ENCODE results near the gene MTRF1L. TPM values are rescaled to one million over a fixed set of nuclear protein-coding genes. Genes with fewer than 3 reads are reported as not detected.

The MTRF1L gene
- polyA plus RNA-seq, 3 donors, result 8.2 to 12.8 (median 10.8) TPM

- H3K36me3 Mint-ChIP-seq, result peaks cover 3 to 4% of the 10 kb centered on the region in 2 donors
- no peaks in the 10 kb centered on the region for H3K27me3 ChIP-seq (ENCODE audit: control insufficient read depth in 2 of 2, insufficient read depth in 2 of 2, low read length in 2 of 2)
- peak overlapping the region; percentile 93 to 99 (median 99) for H3K27ac Mint-ChIP-seq
- H3K27ac ChIP-seq (ENCODE audit: low read depth in 1 of 2, low read length in 2 of 2), result peak overlapping the region; percentile 96 to 97
- peak overlapping the region; percentile 79 for H3K9ac ChIP-seq (ENCODE audit: insufficient read depth, low read length, poor library complexity, severe bottlenecking)
- peaks cover 0 to 2% (median 0%) of the 10 kb centered on the region in 7 donors for H3K9me3 Mint-ChIP-seq
- no peaks in the 10 kb centered on the region for H3K9me3 ChIP-seq (replicated peaks in 1 of 2; ENCODE audit: control insufficient read depth in 1 of 2, insufficient read depth in 1 of 2, low read length in 2 of 2)
- 8% methylated on average over 5 of the region's 7 CpGs for WGBS (ENCODE audit: insufficient coverage)
- H3K4me2 ChIP-seq (replicated peaks; ENCODE audit: extremely low read depth, low read length, poor library complexity, severe bottlenecking), result peak overlapping the region; percentile 99
- peak overlapping the region; percentile 39 for H2AFZ ChIP-seq (ENCODE audit: insufficient read depth, low read depth, low read length, poor library complexity, severe bottlenecking)
- no peak for TF ChIP-seq CTCF (IDR thresholded peaks at IDR 0.05)
- peak overlapping the region; percentile 96 to 98 (median 97) for H3K4me3 ChIP-seq (replicated peaks in 1 of 3; ENCODE audit: low read depth in 2 of 3, low read length in 3 of 3)
- peak overlapping the region; percentile 92 to 98 for H3K4me3 Mint-ChIP-seq
- H3K36me3 ChIP-seq (replicated peaks in 1 of 2; ENCODE audit: control insufficient read depth in 1 of 2, insufficient read depth in 2 of 2, low read length in 2 of 2), result peaks cover 0 to under 1% of the 10 kb centered on the region in 2 donors
- peaks cover 70% of the 10 kb centered on the region for H3K79me2 ChIP-seq (ENCODE audit: insufficient read depth, low read length)
- H3K27me3 Mint-ChIP-seq (ENCODE audit: low read depth in 3 of 3), result peaks cover 0 to 2% (median 1%) of the 10 kb centered on the region in 3 donors
- peak in 1 of 3 donors; percentile 54 for DNase-seq
- intact Hi-C loops (cut with micrococcal nuclease), result no loop called here
- H3K4me1 ChIP-seq (ENCODE audit: control insufficient read depth in 1 of 2, insufficient read depth in 2 of 2, low read length in 2 of 2), result peaks cover 23 to 45% of the 10 kb centered on the region in 2 donors
- peaks cover 13% of the 10 kb centered on the region for H4K20me1 ChIP-seq (ENCODE audit: insufficient read depth, low read length)
- H3K4me1 Mint-ChIP-seq, result peaks cover 36% of the 10 kb centered on the region
Measured at GRCh38 chr6:152984513-152984872, 18.0 kb downstream of the MTRF1L start.

GRCh38 chr6:152983637-152984512 is 18.6 kb downstream of the MTRF1L start:
- H3K36me3 ChIP-seq (replicated peaks in 1 of 2; ENCODE audit: control insufficient read depth in 1 of 2, insufficient read depth in 2 of 2, low read length in 2 of 2), result no peaks in the 10 kb centered on the region
- H3K27ac Mint-ChIP-seq, result peak overlapping the region; percentile 93 to 99 (median 99)
- H3K27me3 Mint-ChIP-seq (ENCODE audit: low read depth in 3 of 3), result peaks cover 0 to 2% (median 1%) of the 10 kb centered on the region in 3 donors
- peaks cover 76% of the 10 kb centered on the region for H3K79me2 ChIP-seq (ENCODE audit: insufficient read depth, low read length)
- H2AFZ ChIP-seq (ENCODE audit: insufficient read depth, low read depth, low read length, poor library complexity, severe bottlenecking), result peak overlapping the region; percentile 91
- intact Hi-C loops (cut with micrococcal nuclease), result no loop called here
- no peaks in the 10 kb centered on the region for H3K27me3 ChIP-seq (ENCODE audit: control insufficient read depth in 2 of 2, insufficient read depth in 2 of 2, low read length in 2 of 2)
- H3K27ac ChIP-seq (ENCODE audit: low read depth in 1 of 2, low read length in 2 of 2), result peak overlapping the region; percentile 96 to 97
- peak overlapping the region; percentile 99 for H3K4me2 ChIP-seq (replicated peaks; ENCODE audit: extremely low read depth, low read length, poor library complexity, severe bottlenecking)
- no peaks in the 10 kb centered on the region for H3K9me3 ChIP-seq (replicated peaks in 1 of 2; ENCODE audit: control insufficient read depth in 1 of 2, insufficient read depth in 1 of 2, low read length in 2 of 2)
- H3K4me3 Mint-ChIP-seq, result peak overlapping the region; percentile 92 to 98
- H4K20me1 ChIP-seq (ENCODE audit: insufficient read depth, low read length), result peaks cover 13% of the 10 kb centered on the region
- peak overlapping the region; percentile 96 to 98 (median 97) for H3K4me3 ChIP-seq (replicated peaks in 1 of 3; ENCODE audit: low read depth in 2 of 3, low read length in 3 of 3)
- WGBS (ENCODE audit: insufficient coverage), result 0% methylated on average over 27 of the region's 38 CpGs
- H3K4me1 Mint-ChIP-seq, result peaks cover 40% of the 10 kb centered on the region
- H3K4me1 ChIP-seq (ENCODE audit: control insufficient read depth in 1 of 2, insufficient read depth in 2 of 2, low read length in 2 of 2), result peaks cover 23 to 50% of the 10 kb centered on the region in 2 donors
- peak; percentile 77 to 93 (median 81) for DNase-seq
- no peak for TF ChIP-seq CTCF (IDR thresholded peaks at IDR 0.05)
- H3K9me3 Mint-ChIP-seq, result peaks cover 0 to 2% (median 0%) of the 10 kb centered on the region in 7 donors
- H3K36me3 Mint-ChIP-seq, result peaks cover 3 to 4% of the 10 kb centered on the region in 2 donors
- H3K9ac ChIP-seq (ENCODE audit: insufficient read depth, low read length, poor library complexity, severe bottlenecking), result peak overlapping the region; percentile 79
